Measurements from ENCODE around the gene MAGI2. TPM values are rescaled to one million over a fixed set of nuclear protein-coding genes. Genes with fewer than 3 reads are reported as not detected.

MAGI2 gene
- total RNA-seq, 4 donors from 2014 or later = 0.90 to 2.4 (median 0.99) TPM

DNA sequence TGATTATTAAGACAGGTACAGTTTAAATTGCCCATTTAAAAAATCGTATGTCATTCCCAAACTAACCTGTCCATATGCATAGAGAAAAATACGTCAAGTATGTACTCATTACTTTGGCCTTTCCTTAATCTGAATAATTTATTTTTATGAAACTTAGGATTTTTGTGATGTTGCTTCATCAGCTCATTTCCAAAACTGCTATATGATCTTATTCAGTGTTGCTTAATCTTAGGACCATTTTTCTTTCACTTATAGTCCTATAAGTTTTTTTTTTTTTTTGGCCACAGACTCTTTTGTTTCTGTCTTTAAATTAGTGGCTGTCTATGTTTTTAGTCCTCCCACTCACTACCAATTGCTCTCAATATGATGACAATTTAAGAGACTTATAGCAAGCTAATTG is 1309.8 kb downstream of the MAGI2 start:
- no peak for ATAC-seq

DNA sequence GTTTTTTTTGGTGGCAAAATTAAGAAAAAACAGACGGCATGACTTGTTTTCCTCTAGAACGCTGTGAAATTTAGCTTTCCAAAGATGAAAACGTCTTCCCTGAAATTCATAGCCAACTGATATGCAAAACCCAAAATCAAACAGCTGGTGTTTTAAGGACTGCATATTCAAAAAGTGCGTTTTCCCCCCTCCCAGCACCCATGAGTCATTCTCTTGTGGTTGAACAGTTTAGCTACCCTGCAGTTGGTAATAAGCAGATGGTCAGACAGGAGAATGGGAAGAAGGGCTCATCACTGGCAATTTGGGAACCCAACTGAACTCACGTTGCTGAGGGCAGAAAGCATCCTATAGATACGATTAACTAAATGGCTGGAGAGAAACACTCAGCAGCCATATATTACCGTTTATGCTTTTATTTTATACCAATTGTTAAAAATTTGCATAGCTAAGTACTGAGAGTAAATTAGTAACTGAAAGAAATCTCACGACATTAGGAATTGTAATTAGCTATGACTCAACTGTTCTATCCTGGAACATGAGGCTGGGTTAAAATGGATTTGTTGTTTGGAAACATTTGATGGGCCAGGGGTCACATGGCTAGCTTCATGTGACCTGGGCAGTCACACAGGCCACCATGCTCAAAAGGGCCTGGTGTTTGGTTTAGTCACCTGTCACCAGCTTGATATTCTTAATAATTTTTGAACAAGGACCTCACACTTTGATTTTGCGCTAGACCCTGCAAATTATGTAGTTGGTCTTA is 1311.8 kb downstream of the MAGI2 start:
- DNase-seq = no peak
- ATAC-seq = no peak
- in situ Hi-C loops (cut with MboI; ENCODE audit: low sequenced_read_pairs in 4 of 4) (no loop called here), intact Hi-C loops (cut with DNase I; ENCODE audit: low total_unique reads) (no loop called here)
- Histone ChIP-seq H3K27ac (no peak overlapping the region), H3K9me3 (no peaks in the 10 kb centered on the region), H3K27me3 (no peaks in the 10 kb centered on the region), H3K36me3 (no peaks in the 10 kb centered on the region), H3K4me1 (no peaks in the 10 kb centered on the region), H3K4me3 (no peak overlapping the region)
- TF ChIP-seq CTCF (IDR thresholded peaks at IDR 0.05 in 4 of 5, conservative IDR thresholded peaks at IDR 0.05 in 1 of 5) (no peak), POLR2A (IDR thresholded peaks at IDR 0.05) (no peak)

More for the DNA sequence above, 1309.8 kb downstream of the MAGI2 start:
- H3K36me3 ChIP-seq = no peaks in the 10 kb centered on the region
- no peak overlapping the region for H3K4me3 ChIP-seq
- no peak overlapping the region for H3K27ac ChIP-seq
- no peaks in the 10 kb centered on the region for H3K27me3 ChIP-seq
- TF ChIP-seq POLR2A (IDR thresholded peaks at IDR 0.05) (no peak), CTCF (IDR thresholded peaks at IDR 0.05 in 4 of 5, conservative IDR thresholded peaks at IDR 0.05 in 1 of 5) (no peak)
- in situ Hi-C loops (cut with MboI; ENCODE audit: low sequenced_read_pairs in 4 of 4) (no loop called here), intact Hi-C loops (cut with DNase I; ENCODE audit: low total_unique reads) (no loop called here)
- H3K9me3 ChIP-seq = no peaks in the 10 kb centered on the region
- DNase-seq = no peak
- no peaks in the 10 kb centered on the region for H3K4me1 ChIP-seq

DNA sequence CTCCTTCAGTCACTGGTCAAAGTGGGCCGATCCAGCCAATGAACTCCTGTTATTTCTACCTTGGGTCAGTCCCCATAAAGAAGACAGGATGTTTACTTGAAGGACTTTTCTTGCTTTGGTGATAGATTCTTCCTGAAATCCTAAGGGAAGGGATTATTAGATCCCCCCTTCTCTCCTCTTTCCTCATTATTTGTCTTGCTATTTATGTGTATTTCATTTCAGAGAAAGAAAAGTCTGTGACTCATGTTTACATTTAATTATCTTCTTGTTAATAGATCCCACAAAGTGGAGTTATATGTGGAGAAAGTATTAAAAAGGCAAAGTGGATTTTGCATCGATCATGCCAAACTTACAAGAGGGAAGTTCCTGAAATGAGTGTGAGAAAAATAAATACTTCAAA is 1313.4 kb downstream of the MAGI2 start:
- Histone ChIP-seq H3K27me3 (no peaks in the 10 kb centered on the region), H3K4me3 (no peak overlapping the region)
- DNase-seq = no peak

DNA sequence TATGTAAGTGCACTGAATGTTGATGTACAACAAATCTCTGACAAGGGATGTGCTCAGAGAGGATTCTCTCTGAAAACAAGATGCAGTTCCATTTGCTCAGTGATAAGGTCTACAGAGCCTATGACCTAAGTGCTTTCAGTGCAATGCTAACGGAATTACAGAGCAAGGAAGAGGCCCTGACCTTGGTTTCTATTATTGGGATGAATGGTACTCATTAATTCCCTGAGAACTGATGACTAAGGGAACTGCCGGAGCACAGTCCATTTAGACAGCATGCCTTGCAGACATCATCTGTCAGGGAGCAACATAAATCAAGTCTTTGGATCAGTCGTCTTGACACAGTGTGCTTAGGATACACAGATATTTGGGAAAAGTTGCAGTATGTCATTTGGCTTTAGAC is 1314.1 kb downstream of the MAGI2 start:
- Histone ChIP-seq H3K4me3 (no peak overlapping the region), H3K27me3 (no peaks in the 10 kb centered on the region), H3K27ac (no peak overlapping the region), H3K9me3 (no peaks in the 10 kb centered on the region), H3K36me3 (no peaks in the 10 kb centered on the region), H3K4me1 (no peaks in the 10 kb centered on the region)
- no peak for TF ChIP-seq CTCF (IDR thresholded peaks at IDR 0.05 in 4 of 5, conservative IDR thresholded peaks at IDR 0.05 in 1 of 5)
- TF ChIP-seq POLR2A (IDR thresholded peaks at IDR 0.05) = no peak
- in situ Hi-C loops (cut with MboI; ENCODE audit: low sequenced_read_pairs in 4 of 4) = no loop called here
- ATAC-seq = no peak
- intact Hi-C loops (cut with DNase I; ENCODE audit: low total_unique reads) = no loop called here
- no peak for DNase-seq

More for the DNA sequence above, 1313.4 kb downstream of the MAGI2 start:
- no peaks in the 10 kb centered on the region for H3K4me1 ChIP-seq
- no peak for ATAC-seq
- H3K36me3 ChIP-seq = no peaks in the 10 kb centered on the region
- no peak overlapping the region for H3K27ac ChIP-seq
- TF ChIP-seq POLR2A (IDR thresholded peaks at IDR 0.05) (no peak), CTCF (IDR thresholded peaks at IDR 0.05 in 4 of 5, conservative IDR thresholded peaks at IDR 0.05 in 1 of 5) (no peak)
- no peaks in the 10 kb centered on the region for H3K9me3 ChIP-seq
- intact Hi-C loops (cut with DNase I; ENCODE audit: low total_unique reads) = no loop called here
- in situ Hi-C loops (cut with MboI; ENCODE audit: low sequenced_read_pairs in 4 of 4) = no loop called here

DNA sequence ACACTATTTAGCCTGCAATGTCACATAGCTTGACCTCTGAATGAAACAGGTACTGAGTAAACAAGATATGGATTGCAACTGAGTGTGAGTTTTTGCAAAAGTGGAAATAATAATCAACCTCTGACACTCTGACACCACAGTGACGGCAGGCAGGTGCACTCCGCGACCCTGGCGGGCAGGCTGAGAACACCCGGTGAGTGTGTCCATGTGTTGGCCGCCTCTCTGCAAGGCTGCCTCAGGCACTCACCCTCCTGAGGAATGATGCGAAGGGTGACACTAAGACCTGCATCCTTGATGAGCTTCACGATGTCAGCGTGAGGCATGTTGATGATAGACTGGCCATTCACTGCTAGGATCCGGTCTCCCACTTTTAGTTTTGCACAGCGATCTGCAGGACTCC is 1318.7 kb downstream of the MAGI2 start:
- in situ Hi-C loops (cut with MboI; ENCODE audit: low sequenced_read_pairs in 4 of 4) = no loop called here
- no peaks in the 10 kb centered on the region for H3K4me1 ChIP-seq
- DNase-seq (no peak), ATAC-seq (no peak)
- TF ChIP-seq POLR2A (IDR thresholded peaks at IDR 0.05) = no peak
- no peak for TF ChIP-seq CTCF (IDR thresholded peaks at IDR 0.05 in 4 of 5, conservative IDR thresholded peaks at IDR 0.05 in 1 of 5)
- no peaks in the 10 kb centered on the region for H3K27me3 ChIP-seq
- H3K9me3 ChIP-seq = no peaks in the 10 kb centered on the region
- intact Hi-C loops (cut with DNase I; ENCODE audit: low total_unique reads) = no loop called here
- no peak overlapping the region for H3K27ac ChIP-seq
- no peak overlapping the region for H3K4me3 ChIP-seq
- no peaks in the 10 kb centered on the region for H3K36me3 ChIP-seq
